Glomerular endothelial cell (primary cell): ENCODE data around the gene CACHD1. TPM values are rescaled to one million over a fixed set of nuclear protein-coding genes. Genes with fewer than 3 reads are reported as not detected.
A peak's percentile ranks its signal among the peaks of the same experiment; 100 is the strongest.

ENCODE experiments used
- DNase-seq: peaks from one replicate; pipeline ENCODE4 v3.0.0-alpha.2; 2011; ENCODE audit warnings: low read depth, low spot score; ENCODE audit errors: extremely low read depth
- total RNA-seq: library from RNA; depleted of rRNA; stranded (reverse); fragments of >200 nt; gene quantifications from 2 replicates; pipeline ENCODE4 v1.2.3, GENCODE V29; 2015

CACHD1 gene
- total RNA-seq, 1 donor from 2014 or later, result 8.2 TPM

GRCh38 chr1:64472805-64473204, 2.9 kb downstream of the CACHD1 start:
- no peak for DNase-seq

- no peak for DNase-seq
Measured at GRCh38 chr1:64473367-64473766, 3.4 kb downstream of the CACHD1 start.

GRCh38 chr1:64474133-64474532, 4.2 kb downstream of the CACHD1 start:
- DNase-seq, result no peak

- DNase-seq, result no peak
Measured at GRCh38 chr1:64474665-64475439, 4.9 kb downstream of the CACHD1 start.

- DNase-seq, result peak; percentile 78
Measured at GRCh38 chr1:64476251-64476952, 6.5 kb downstream of the CACHD1 start.

- DNase-seq, result no peak
Measured at GRCh38 chr1:64478594-64479470, 8.9 kb downstream of the CACHD1 start.

- no peak for DNase-seq
Measured at GRCh38 chr1:64479874-64480273, 9.9 kb downstream of the CACHD1 start.

- no peak for DNase-seq
Measured at GRCh38 chr1:64480999-64481772, 11.3 kb downstream of the CACHD1 start.

- no peak for DNase-seq
Measured at GRCh38 chr1:64482128-64482527, 12.2 kb downstream of the CACHD1 start.

- DNase-seq, result no peak
Measured at GRCh38 chr1:64482720-64483119, 12.8 kb downstream of the CACHD1 start.

GRCh38 chr1:64483731-64484414, 13.9 kb downstream of the CACHD1 start:
- DNase-seq, result no peak

GRCh38 chr1:64484651-64485050, 14.7 kb downstream of the CACHD1 start:
- peak; percentile 52 for DNase-seq

- DNase-seq, result no peak
Measured at GRCh38 chr1:64486193-64486592, 16.3 kb downstream of the CACHD1 start.

- no peak for DNase-seq
Measured at GRCh38 chr1:64487061-64487460, 17.1 kb downstream of the CACHD1 start.

- DNase-seq, result no peak
Measured at GRCh38 chr1:64488862-64489261, 18.9 kb downstream of the CACHD1 start.

- DNase-seq, result no peak
Measured at GRCh38 chr1:64489707-64490106, 19.8 kb downstream of the CACHD1 start.

- no peak for DNase-seq
Measured at GRCh38 chr1:64490213-64490818, 20.4 kb downstream of the CACHD1 start.

- DNase-seq, result no peak
Measured at GRCh38 chr1:64492424-64492823, 22.5 kb downstream of the CACHD1 start.

- no peak for DNase-seq
Measured at GRCh38 chr1:64493831-64494230, 23.9 kb downstream of the CACHD1 start.

- DNase-seq, result no peak
Measured at GRCh38 chr1:64494659-64495058, 24.7 kb downstream of the CACHD1 start.
